Keratinocyte (primary cell): ENCODE data around the gene PSTPIP2.

Source experiments
- CTCF ChIP-seq, 3 experiments: IDR thresholded peaks in 1 of 3; conservative IDR thresholded peaks in 1 of 3; optimal IDR thresholded peaks in 1 of 3; 2 replicates in 2 of 3; 3 replicates in 1 of 3; pipeline versions ENCODE3 to v1.5.1; 2011; ENCODE audit warnings: low read length in 3 of 3, mild to moderate bottlenecking in 3 of 3, moderate library complexity in 2 of 3, control low read depth in 1 of 3, inconsistent platforms in 1 of 3; ENCODE audit not compliant: insufficient read depth in 2 of 3; ENCODE audit errors: extremely low read depth in 1 of 3
- EZH2 ChIP-seq: IDR thresholded peaks from one replicate; pipeline ENCODE4 v1.6.1; 2012; ENCODE audit warnings: inconsistent platforms, mild to moderate bottlenecking, low read length, moderate library complexity

- TF ChIP-seq CTCF (optimal IDR thresholded peaks at IDR 0.05 in 1 of 3, IDR thresholded peaks at IDR 0.05 in 1 of 3, conservative IDR thresholded peaks at IDR 0.05 in 1 of 3; ENCODE audit: extremely low read depth in 1 of 3, insufficient read depth in 2 of 3, low read length in 3 of 3) (no peak), EZH2 (no peak)
Observed at GRCh38 chr18:46034230-46034629, 37.8 kb downstream of the PSTPIP2 start.
